GM21381 (cell line): ENCODE results near the gene DNAJB13.

Source experiments
- ATAC-seq: cut with Tn5 transposase; IDR thresholded peaks from one replicate; pipeline ENCODE4 v1.9.1; 2021; ENCODE audit warnings: mild to moderate bottlenecking, moderate library complexity; ENCODE audit not compliant: unreplicated experiment

The DNAJB13 gene

DNA sequence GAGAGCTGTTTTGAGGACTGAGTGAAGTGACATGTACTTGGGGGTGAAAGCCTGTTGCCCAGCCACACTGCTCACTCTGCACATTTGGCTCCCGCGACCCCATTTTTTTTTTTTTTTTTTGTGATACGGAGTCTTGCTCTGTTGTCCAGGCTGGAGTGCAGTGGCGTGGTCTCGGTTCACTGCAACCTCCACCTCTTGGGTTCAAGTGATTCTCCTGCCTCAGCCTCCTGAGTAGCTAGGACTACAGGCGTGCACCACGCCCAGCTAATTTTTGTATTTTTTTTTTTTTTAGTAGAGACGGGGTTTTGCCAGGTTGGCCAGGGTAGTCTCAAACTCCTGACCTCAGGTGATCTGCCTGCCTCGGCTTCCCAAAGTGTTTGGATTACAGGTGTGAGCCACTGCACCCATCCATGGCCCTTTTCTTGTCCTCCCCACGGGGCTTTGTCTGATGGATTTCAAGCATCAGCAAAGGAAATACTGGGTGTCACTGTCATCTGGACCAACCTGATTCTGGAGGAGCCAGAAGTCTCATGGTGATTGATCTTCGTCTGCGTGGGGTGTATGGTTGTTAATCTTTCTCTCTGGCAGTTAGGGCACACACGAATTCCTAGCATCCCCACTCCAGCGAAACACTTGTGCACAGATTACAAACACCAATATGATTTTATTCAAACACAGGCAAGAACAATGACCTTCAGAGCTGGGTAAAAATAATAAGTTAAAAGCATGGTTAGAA lies 61.4 kb downstream of the DNAJB13 start:
- no peak for ATAC-seq

DNA sequence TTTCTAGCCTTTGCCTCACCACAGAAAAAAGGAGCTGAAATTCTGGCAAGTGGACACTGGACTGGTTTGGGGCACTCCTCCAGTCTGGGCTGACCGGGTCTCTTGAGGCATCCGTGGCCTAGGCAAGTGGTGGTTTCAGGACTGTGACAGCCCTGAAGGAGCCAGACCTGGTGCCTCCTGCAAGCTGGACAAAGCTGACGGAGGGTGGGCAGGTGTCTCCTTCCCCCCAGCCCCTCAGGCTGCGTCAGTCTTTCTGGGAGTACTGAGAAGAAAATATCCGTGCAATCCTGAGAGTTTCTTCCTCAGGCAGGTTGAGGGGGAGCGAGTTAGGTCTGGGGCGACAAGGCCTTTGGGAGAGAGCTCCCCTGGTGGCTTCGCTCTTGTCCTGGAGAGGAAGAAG lies 62.3 kb downstream of the DNAJB13 start:
- no peak for ATAC-seq

DNA sequence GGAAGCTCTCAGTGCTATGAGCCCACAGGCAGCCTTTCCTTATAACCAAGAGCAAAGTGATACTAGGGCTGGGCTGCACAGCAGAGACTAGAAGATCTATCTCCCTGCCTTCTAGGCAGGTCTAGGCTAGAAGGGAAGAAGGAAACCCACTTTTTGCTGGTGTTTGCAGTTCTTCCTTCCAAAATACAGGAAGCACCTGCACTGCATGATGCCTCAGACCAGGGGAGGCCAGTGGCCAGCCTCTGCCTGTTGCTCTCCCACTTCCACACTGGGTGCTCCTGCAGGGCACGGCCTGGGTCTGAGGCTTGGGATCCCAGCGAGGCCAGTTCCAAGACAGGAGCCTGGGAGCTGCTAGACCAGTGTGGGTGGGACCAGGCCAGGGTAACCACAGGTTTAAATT lies 64.1 kb downstream of the DNAJB13 start:
- no peak for ATAC-seq

DNA sequence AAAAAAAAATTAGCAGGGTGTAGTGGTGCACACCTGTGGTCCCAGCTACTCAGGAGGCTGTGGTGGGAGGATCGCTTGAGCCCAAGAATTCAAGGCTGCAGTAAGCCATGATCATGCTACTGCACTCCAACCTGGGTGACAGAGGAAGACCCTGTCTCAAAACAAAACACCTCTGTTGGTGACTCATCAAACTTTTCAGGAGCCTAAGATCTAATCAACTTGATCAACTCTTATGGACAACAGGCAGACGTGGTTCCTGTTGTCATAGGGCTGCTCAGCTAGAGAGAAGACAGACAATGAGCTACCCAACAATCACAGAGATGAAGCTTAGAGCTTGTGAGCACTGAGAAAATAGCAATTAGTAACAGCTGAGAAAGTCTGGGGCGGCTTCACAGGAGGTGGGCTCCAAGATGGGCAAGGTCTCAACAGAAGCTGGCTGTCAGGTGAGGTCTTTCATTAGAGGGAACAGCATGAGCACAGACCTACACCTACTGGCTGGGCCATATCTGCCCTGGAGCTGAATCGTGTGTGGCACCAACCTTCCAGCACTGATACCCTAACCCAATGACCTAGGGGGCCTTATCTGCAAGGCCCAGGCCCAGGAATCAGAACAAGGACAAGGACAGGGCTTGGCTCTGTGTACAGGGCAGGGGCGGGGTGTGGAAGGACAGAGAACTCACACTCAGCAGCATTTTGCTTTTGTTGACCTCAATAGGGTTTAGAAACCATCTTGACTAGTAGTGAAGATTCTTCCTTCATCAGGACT lies 65.3 kb downstream of the DNAJB13 start:
- ATAC-seq = no peak

DNA sequence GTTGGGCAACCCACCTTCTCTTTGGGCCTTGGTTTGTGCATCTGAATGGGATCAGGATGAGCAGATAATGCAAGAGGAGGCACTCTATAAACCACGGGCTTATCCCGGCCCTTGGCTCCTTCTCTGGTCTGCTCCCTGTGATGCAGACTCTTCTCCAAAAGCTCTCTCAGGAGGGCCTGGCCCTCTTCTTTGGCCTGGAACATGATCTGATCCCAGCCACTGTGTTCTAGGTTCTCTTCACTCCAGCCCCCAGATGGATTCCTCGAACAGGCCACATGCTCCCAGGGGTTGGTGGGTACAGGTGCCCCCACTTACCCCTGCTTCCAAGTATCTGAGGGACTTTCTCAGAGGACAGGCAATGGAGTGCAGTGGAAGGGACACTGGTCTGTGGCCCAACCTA lies 66.8 kb downstream of the DNAJB13 start:
- ATAC-seq = no peak

DNA sequence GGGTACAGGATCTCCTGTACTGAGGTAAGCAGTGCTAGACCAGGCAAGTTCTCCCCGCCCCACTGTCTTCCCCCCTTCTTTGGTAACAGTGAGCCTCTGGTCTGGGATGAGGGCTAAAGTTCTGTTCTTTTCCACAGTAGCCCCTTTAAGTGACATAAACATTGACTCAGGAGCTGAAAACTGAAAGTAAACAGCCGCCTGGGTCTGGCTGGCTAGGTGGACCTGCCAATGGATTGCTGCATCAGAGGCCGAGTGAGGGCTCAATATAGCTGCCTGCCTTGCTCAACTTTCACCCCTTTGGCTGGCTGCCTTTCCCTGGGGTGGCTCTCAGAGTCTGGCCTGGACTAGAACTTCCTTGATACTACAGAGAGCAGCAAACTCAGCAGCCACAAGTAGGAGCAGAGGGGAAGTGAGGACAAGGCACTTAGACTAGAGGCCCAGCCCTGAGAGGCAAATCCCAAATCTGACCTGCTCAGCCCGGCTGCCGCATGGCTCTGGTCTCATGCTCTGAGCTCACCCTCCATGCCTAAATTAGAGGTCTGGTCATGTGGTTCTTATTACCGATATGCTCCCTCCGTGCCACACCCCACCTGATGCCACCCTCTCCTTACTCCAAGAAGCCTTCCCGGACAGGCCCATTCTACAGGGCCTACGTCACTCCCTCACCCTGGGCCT lies 67.6 kb downstream of the DNAJB13 start:
- ATAC-seq = no peak

DNA sequence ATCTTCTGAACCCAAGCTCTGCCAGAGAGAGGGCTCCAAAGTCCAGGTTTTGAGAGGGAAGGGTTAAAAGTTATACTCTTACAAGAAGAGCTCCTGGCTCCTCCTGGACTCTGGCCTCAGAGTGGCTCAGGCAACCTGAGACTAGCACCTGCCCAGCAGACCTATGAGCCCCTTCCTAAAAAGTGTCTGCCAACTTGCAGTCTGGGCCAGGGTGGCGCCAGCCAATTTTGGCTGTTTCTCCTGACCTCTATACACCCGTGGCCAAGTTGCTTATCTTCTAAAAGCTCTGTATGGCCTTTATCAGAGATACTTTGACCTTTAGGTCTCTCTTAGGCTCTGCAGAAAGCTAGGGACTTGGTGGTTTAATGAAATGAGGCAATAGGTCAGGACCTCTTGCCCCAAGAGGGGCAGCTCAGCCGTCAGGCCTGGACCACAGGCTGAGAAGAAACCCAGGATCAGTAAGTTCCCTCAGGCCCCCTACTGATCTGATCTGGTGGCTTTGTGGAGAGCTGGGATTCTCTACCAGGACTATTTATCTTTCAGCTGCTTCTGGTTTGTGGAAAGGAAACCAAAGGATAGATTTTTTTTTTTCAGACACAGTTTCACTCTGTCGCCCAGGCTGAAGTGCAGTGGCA lies 68.4 kb downstream of the DNAJB13 start:
- no peak for ATAC-seq

DNA sequence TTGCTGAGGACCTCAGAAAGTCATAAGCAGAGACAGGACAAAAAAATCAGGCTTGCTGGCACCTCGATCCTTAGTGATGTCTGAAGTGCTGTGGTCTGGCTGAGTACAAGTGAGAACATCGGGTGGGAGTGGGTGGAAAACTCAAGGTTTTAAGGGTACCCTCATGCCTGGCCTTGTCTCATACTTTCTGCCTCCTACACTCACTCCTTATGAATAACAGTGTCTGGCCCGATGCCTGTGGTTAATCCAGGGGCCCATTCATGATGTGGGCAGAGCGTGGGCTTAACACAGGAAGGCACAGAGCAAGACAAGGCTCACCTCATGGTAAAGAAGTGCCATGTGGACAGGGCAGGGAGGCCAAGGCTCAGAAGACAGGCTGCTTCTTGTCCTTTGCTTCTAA lies 69.0 kb downstream of the DNAJB13 start:
- no peak for ATAC-seq
